ENCODE measurements around the gene PROCA1.

GRCh38 chr17:28712705-28713415 is 1.2 kb upstream of the PROCA1 start:
- TF ChIP-seq CTCF (IDR thresholded peaks at IDR 0.05) (no peak), POLR2A (IDR thresholded peaks at IDR 0.05) (no peak), POLR2AphosphoS5 (IDR thresholded peaks at IDR 0.05) (no peak), EP300 (IDR thresholded peaks at IDR 0.05) (no peak)
